Activated CD4-positive, alpha-beta T cell treated with anti-CD3 and anti-CD28 coated beads, Interleukin-2, Interleukin-4, amounts not matched to agents 100 ng/mL and 50 ng/mL, durations not matched to agents 16 hours and 8 hours (primary cell): ENCODE data around the gene CA10.

Experiments used
- DNase-seq: peaks from one replicate; pipeline ENCODE4 v3.0.0-alpha.2; 2020; ENCODE audit warnings: low spot score

The CA10 gene

GRCh38 chr17:51947160-51947735 lies 211.3 kb downstream of the CA10 start:
- DNase-seq = no peak

GRCh38 chr17:51946311-51946710 lies 212.2 kb downstream of the CA10 start:
- no peak for DNase-seq

- DNase-seq = no peak
These were observed 217.2 kb downstream of the CA10 start for GRCh38 chr17:51941272-51941671.

- no peak for DNase-seq
These were observed 221.2 kb downstream of the CA10 start for GRCh38 chr17:51937264-51937663.

- no peak for DNase-seq
These were observed 223.0 kb downstream of the CA10 start for GRCh38 chr17:51935477-51935876.

GRCh38 chr17:51933647-51934046 lies 224.9 kb downstream of the CA10 start:
- no peak for DNase-seq

- DNase-seq = no peak
These were observed 232.1 kb downstream of the CA10 start for GRCh38 chr17:51926448-51926847.

GRCh38 chr17:51921500-51921899 lies 237.0 kb downstream of the CA10 start:
- no peak for DNase-seq

- no peak for DNase-seq
These were observed 243.9 kb downstream of the CA10 start for GRCh38 chr17:51914577-51914976.

- DNase-seq = no peak
These were observed 244.9 kb downstream of the CA10 start for GRCh38 chr17:51913491-51914205.

GRCh38 chr17:51912939-51913338 lies 245.6 kb downstream of the CA10 start:
- DNase-seq = no peak

GRCh38 chr17:51911237-51911636 lies 247.3 kb downstream of the CA10 start:
- no peak for DNase-seq

GRCh38 chr17:51909971-51910370 lies 248.5 kb downstream of the CA10 start:
- DNase-seq = no peak

GRCh38 chr17:51908841-51909537 lies 249.5 kb downstream of the CA10 start:
- no peak for DNase-seq

- no peak for DNase-seq
These were observed 251.5 kb downstream of the CA10 start for GRCh38 chr17:51907041-51907440.

GRCh38 chr17:51904379-51904778 lies 254.1 kb downstream of the CA10 start:
- DNase-seq = no peak

- DNase-seq = no peak
These were observed 257.3 kb downstream of the CA10 start for GRCh38 chr17:51901242-51901641.

- DNase-seq = no peak
These were observed 266.6 kb downstream of the CA10 start for GRCh38 chr17:51891936-51892335.

GRCh38 chr17:51890710-51891109 lies 267.8 kb downstream of the CA10 start:
- DNase-seq = no peak

GRCh38 chr17:51888816-51889215 lies 269.7 kb downstream of the CA10 start:
- no peak for DNase-seq

- DNase-seq = no peak
These were observed 281.5 kb downstream of the CA10 start for GRCh38 chr17:51876986-51877385.

- DNase-seq = no peak
These were observed 285.2 kb downstream of the CA10 start for GRCh38 chr17:51873302-51873701.

GRCh38 chr17:51869387-51869786 lies 289.1 kb downstream of the CA10 start:
- peak; percentile 26 for DNase-seq
